Nephron (organoid): ENCODE results near the gene COL27A1.

Experiments used
- H3K27ac Mint-ChIP-seq, 3 experiments: 2 replicates each; pipeline ENCODE4 v1.8.0; 2020; ENCODE audit warnings: mixed read lengths in 3 of 3, mild to moderate bottlenecking in 2 of 3, moderate library complexity in 1 of 3
- H3K27me3 Mint-ChIP-seq: 2 replicates; pipeline ENCODE4 v1.8.0; 2021; ENCODE audit warnings: low read depth, mild to moderate bottlenecking, moderate library complexity, mixed read lengths
- H3K36me3 Mint-ChIP-seq: 2 replicates; pipeline ENCODE4 v1.8.0; 2020; ENCODE audit warnings: low read depth, mixed read lengths
- H3K4me1 Mint-ChIP-seq: 2 replicates; pipeline ENCODE4 v1.8.0; 2020; ENCODE audit warnings: mixed read lengths
- H3K4me3 Mint-ChIP-seq, 3 experiments: 2 replicates each; pipeline ENCODE4 v1.8.0; 2020; ENCODE audit warnings: mild to moderate bottlenecking in 3 of 3, mixed read lengths in 3 of 3, moderate library complexity in 2 of 3
- H3K9me3 Mint-ChIP-seq: 2 replicates; pipeline ENCODE4 v1.8.0; 2020; ENCODE audit warnings: mixed read lengths
- CTCF ChIP-seq, 3 experiments: fragments of 200-600 bp; sonication (generic); IDR thresholded peaks; one replicate each; pipeline ENCODE4 v1.5.0; 2021; ENCODE audit warnings: antibody characterized with exemption in 3 of 3; ENCODE audit not compliant: unreplicated experiment in 3 of 3

The COL27A1 gene

GRCh38 chr9:114307899-114308267, 152.5 kb downstream of the COL27A1 start:
- H3K27ac Mint-ChIP-seq = no peak overlapping the region
- no peak for TF ChIP-seq CTCF (IDR thresholded peaks at IDR 0.05; ENCODE audit: unreplicated experiment in 3 of 3)
- peaks cover 9% of the 10 kb centered on the region for H3K4me1 Mint-ChIP-seq
- peaks cover 32% of the 10 kb centered on the region for H3K36me3 Mint-ChIP-seq
- peaks cover 4% of the 10 kb centered on the region for H3K27me3 Mint-ChIP-seq
- H3K9me3 Mint-ChIP-seq = no peaks in the 10 kb centered on the region
- no peak overlapping the region for H3K4me3 Mint-ChIP-seq

- no peaks in the 10 kb centered on the region for H3K9me3 Mint-ChIP-seq
- TF ChIP-seq CTCF (IDR thresholded peaks at IDR 0.05; ENCODE audit: unreplicated experiment in 3 of 3) = no peak
- H3K4me1 Mint-ChIP-seq = peaks cover 9% of the 10 kb centered on the region
- no peak overlapping the region for H3K27ac Mint-ChIP-seq
- no peak overlapping the region for H3K4me3 Mint-ChIP-seq
- peaks cover 4% of the 10 kb centered on the region for H3K27me3 Mint-ChIP-seq
- peaks cover 35% of the 10 kb centered on the region for H3K36me3 Mint-ChIP-seq
These were observed 153.1 kb downstream of the COL27A1 start for GRCh38 chr9:114308361-114308950.

DNA sequence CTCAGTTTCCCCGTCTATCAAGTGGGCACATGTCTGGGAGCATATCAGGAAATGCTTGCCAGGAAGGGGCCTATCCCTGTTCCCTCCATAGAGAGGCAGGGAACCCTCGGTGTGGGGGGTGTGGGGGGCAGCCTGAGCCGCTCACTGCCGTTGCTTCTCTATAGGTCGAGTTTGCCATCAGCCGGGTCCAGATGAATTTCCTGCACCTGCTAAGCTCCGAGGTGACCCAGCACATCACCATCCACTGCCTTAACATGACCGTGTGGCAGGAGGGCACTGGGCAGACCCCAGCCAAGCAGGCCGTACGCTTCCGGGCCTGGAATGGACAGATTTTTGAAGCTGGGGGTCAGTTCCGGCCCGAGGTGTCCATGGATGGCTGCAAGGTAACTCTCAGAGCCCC, 153.8 kb downstream of the COL27A1 start:
- peaks cover 9% of the 10 kb centered on the region for H3K4me1 Mint-ChIP-seq
- H3K9me3 Mint-ChIP-seq = no peaks in the 10 kb centered on the region
- peaks cover 4% of the 10 kb centered on the region for H3K27me3 Mint-ChIP-seq
- no peak overlapping the region for H3K27ac Mint-ChIP-seq
- H3K36me3 Mint-ChIP-seq = peaks cover 30% of the 10 kb centered on the region
- no peak overlapping the region for H3K4me3 Mint-ChIP-seq
- no peak for TF ChIP-seq CTCF (IDR thresholded peaks at IDR 0.05; ENCODE audit: unreplicated experiment in 3 of 3)

GRCh38 chr9:114310471-114311450, 155.4 kb downstream of the COL27A1 start:
- Mint-ChIP-seq H3K27ac (no peak overlapping the region), H3K36me3 (peaks cover 28% of the 10 kb centered on the region), H3K9me3 (no peaks in the 10 kb centered on the region), H3K4me1 (peaks cover 1% of the 10 kb centered on the region), H3K4me3 (no peak overlapping the region), H3K27me3 (peaks cover 4% of the 10 kb centered on the region)
- no peak for TF ChIP-seq CTCF (IDR thresholded peaks at IDR 0.05; ENCODE audit: unreplicated experiment in 3 of 3)

DNA sequence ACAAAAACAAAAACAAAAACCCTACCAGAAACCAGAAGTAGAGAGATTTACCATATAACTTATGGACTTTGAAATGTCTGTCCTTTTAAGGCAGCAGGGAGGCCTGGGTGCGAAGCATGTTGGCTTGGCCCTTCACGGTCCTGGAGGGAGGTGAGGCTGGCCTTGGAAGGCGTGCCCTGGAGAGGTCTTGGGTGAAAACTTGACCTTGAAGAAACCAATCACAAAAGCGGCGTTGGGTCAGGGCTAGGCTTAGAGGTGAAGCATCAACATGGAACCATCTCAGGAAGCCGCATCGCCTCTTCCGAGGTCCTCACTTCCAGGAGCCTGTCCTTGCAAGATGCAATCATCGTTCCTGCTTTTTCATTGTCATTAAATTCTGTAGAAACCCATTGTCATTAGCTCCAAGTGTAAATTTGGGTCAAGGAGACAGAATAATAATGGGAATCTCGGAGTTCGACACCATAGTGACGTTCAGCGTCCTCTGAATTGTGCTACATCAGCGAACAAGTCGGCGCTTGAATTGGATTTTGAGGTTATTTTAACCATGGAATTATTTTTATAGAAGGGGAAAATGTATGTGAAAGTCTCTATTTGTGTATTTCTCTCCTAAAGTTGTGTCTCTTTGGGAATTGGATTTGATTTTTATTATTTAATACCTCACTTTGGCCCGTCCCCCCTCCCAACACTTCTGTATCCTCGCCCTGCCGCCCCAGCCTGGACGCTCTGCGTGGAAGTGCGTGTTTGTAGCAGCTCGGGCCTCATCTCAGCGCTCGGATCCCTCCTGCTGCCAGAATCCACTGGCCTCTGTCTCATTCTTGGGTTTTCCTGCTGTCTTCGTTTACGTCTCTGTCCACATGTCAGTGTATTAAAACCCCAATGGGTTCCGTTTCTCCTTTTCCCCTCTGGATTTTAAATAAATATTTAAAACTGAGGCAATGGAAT, 156.5 kb downstream of the COL27A1 start:
- peaks cover 28% of the 10 kb centered on the region for H3K36me3 Mint-ChIP-seq
- H3K4me1 Mint-ChIP-seq = no peaks in the 10 kb centered on the region
- H3K27ac Mint-ChIP-seq = no peak overlapping the region
- H3K9me3 Mint-ChIP-seq = no peaks in the 10 kb centered on the region
- TF ChIP-seq CTCF (IDR thresholded peaks at IDR 0.05; ENCODE audit: unreplicated experiment in 3 of 3) = no peak
- no peaks in the 10 kb centered on the region for H3K27me3 Mint-ChIP-seq
- no peak overlapping the region for H3K4me3 Mint-ChIP-seq
